ENCODE measurements around the gene NCAM2. TPM values are rescaled to one million over a fixed set of nuclear protein-coding genes. Genes with fewer than 3 reads are reported as not detected.

The NCAM2 gene
- total and polyA plus RNA-seq, 2 donors (not counting 1 experiment from before 2014, with no cell fraction given): 0.13 TPM; not detected in 1

DNA sequence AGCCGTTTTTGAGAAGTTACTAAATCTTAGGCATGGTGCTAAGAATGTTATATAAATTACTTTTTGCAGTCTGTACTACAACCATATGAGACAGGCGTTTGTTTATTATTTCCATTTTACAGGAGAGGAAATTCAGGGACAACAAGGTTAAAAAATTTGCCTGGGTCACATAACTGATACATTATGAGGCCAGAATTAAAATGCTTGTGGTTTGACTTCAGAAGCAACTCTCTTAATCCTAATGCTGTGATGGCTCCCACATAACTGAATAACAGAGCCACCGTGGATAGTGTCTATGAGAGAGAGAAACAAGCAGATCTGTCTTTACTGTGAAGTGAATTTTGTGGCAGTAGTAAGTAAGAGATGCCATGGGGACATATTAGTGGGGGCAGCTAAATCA is 184.9 kb downstream of the NCAM2 start:
- H3K4me1 ChIP-seq (ENCODE audit: control insufficient read depth in 2 of 2, insufficient read depth in 2 of 2, low read length in 2 of 2): no peaks in the 10 kb centered on the region
- H3K27me3 ChIP-seq (replicated peaks in 1 of 4; ENCODE audit: control extremely low read depth in 1 of 4, control insufficient read depth in 3 of 4, insufficient read depth in 4 of 4, low read length in 3 of 4): no peaks in the 10 kb centered on the region
- no peaks in the 10 kb centered on the region for H3K9me3 ChIP-seq (ENCODE audit: control extremely low read depth in 1 of 3, control insufficient read depth in 2 of 3, insufficient read depth in 1 of 3, low read length in 2 of 3)
- intact Hi-C loops (cut with micrococcal nuclease): no loop called here
- ChIA-PET POLR2A (no interaction called here), CTCF (no interaction called here)
- no peak for DNase-seq
- no peaks in the 10 kb centered on the region for H3K27me3 Mint-ChIP-seq
- H3K79me2 ChIP-seq (ENCODE audit: control insufficient read depth, insufficient read depth, low read length): no peaks in the 10 kb centered on the region
- TF ChIP-seq CTCF (IDR thresholded peaks at IDR 0.05) (no peak), EZH2 (IDR thresholded peaks at IDR 0.05; ENCODE audit: borderline replicate concordance, insufficient read depth, low read depth, low read length, poor library complexity, severe bottlenecking) (no peak)
- H3K27ac Mint-ChIP-seq: no peak overlapping the region
- H2AFZ ChIP-seq (ENCODE audit: insufficient read depth, low read depth, low read length, poor library complexity, severe bottlenecking): no peak overlapping the region
- H3K9me3 Mint-ChIP-seq (ENCODE audit: insufficient read depth): no peaks in the 10 kb centered on the region
- H3K36me3 ChIP-seq (replicated peaks in 1 of 2; ENCODE audit: control extremely low read depth in 1 of 2, control insufficient read depth in 1 of 2, extremely low read depth in 1 of 2, insufficient read depth in 2 of 2, low read length in 1 of 2): no peaks in the 10 kb centered on the region
- no peak overlapping the region for H3K4me3 Mint-ChIP-seq
- no peak overlapping the region for H3K27ac ChIP-seq (ENCODE audit: low read length in 2 of 2)
- H3K4me1 Mint-ChIP-seq: no peaks in the 10 kb centered on the region
- no CpG with 5 or more reads among the region's 3 CpGs for WGBS (ENCODE audit: insufficient coverage)
- H3K4me3 ChIP-seq (ENCODE audit: control extremely low read depth in 1 of 5, extremely low read depth in 1 of 5, insufficient read depth in 1 of 5, low read depth in 2 of 5, low read length in 4 of 5): no peak overlapping the region
- H3K9ac ChIP-seq (ENCODE audit: low read length): no peak overlapping the region
- ATAC-seq (ENCODE audit: low read depth): no peak
- H3K4me2 ChIP-seq (replicated peaks; ENCODE audit: low read depth, low read length, poor library complexity, severe bottlenecking): no peak overlapping the region
- H4K20me1 ChIP-seq (ENCODE audit: control insufficient read depth, insufficient read depth, low read length, poor library complexity, severe bottlenecking): no peaks in the 10 kb centered on the region

- no peak for TF ChIP-seq EZH2 (IDR thresholded peaks at IDR 0.05; ENCODE audit: borderline replicate concordance, insufficient read depth, low read depth, low read length, poor library complexity, severe bottlenecking)
- no peak for TF ChIP-seq CTCF (IDR thresholded peaks at IDR 0.05)
- DNase-seq (no peak), ATAC-seq (ENCODE audit: low read depth) (no peak)
- no CpG with 5 or more reads among the region's 4 CpGs for WGBS (ENCODE audit: insufficient coverage)
- no peak overlapping the region for H3K27ac ChIP-seq (ENCODE audit: low read length in 2 of 2)
- no peaks in the 10 kb centered on the region for H3K4me1 ChIP-seq (ENCODE audit: control insufficient read depth in 2 of 2, insufficient read depth in 2 of 2, low read length in 2 of 2)
- CTCF ChIA-PET: no interaction called here
- H3K79me2 ChIP-seq (ENCODE audit: control insufficient read depth, insufficient read depth, low read length): no peaks in the 10 kb centered on the region
- intact Hi-C loops (cut with micrococcal nuclease): no loop called here
- no peak overlapping the region for H3K4me3 ChIP-seq (ENCODE audit: control extremely low read depth in 1 of 5, extremely low read depth in 1 of 5, insufficient read depth in 1 of 5, low read depth in 2 of 5, low read length in 4 of 5)
- no peaks in the 10 kb centered on the region for H3K27me3 ChIP-seq (replicated peaks in 1 of 4; ENCODE audit: control extremely low read depth in 1 of 4, control insufficient read depth in 3 of 4, insufficient read depth in 4 of 4, low read length in 3 of 4)
- H3K9ac ChIP-seq (ENCODE audit: low read length): no peak overlapping the region
- no peak overlapping the region for H3K4me2 ChIP-seq (replicated peaks; ENCODE audit: low read depth, low read length, poor library complexity, severe bottlenecking)
- no peaks in the 10 kb centered on the region for H3K9me3 ChIP-seq (ENCODE audit: control extremely low read depth in 1 of 3, control insufficient read depth in 2 of 3, insufficient read depth in 1 of 3, low read length in 2 of 3)
- no peaks in the 10 kb centered on the region for H3K9me3 Mint-ChIP-seq (ENCODE audit: insufficient read depth)
- no peak overlapping the region for H3K4me3 Mint-ChIP-seq
- no peak overlapping the region for H2AFZ ChIP-seq (ENCODE audit: insufficient read depth, low read depth, low read length, poor library complexity, severe bottlenecking)
- H4K20me1 ChIP-seq (ENCODE audit: control insufficient read depth, insufficient read depth, low read length, poor library complexity, severe bottlenecking): no peaks in the 10 kb centered on the region
- POLR2A ChIA-PET: no interaction called here
- no peak overlapping the region for H3K27ac Mint-ChIP-seq
- no peaks in the 10 kb centered on the region for H3K36me3 ChIP-seq (replicated peaks in 1 of 2; ENCODE audit: control extremely low read depth in 1 of 2, control insufficient read depth in 1 of 2, extremely low read depth in 1 of 2, insufficient read depth in 2 of 2, low read length in 1 of 2)
- H3K4me1 Mint-ChIP-seq: no peaks in the 10 kb centered on the region
- H3K27me3 Mint-ChIP-seq: no peaks in the 10 kb centered on the region
Measured at GRCh38 chr21:21184771-21185528, 186.7 kb downstream of the NCAM2 start.
